Fibroblast of skin of scalp (primary cell): ENCODE data around the gene OR2A42. TPM values are rescaled to one million over a fixed set of nuclear protein-coding genes. Genes with fewer than 3 reads are reported as not detected.
"Not testable (repeated sequence)": the region's sequence is repeated elsewhere in the genome, so short reads cannot be mapped to it uniquely, and the experiment has no call there.

ENCODE experiments used
- DNase-seq: peaks from one replicate; pipeline ENCODE4 v3.0.0-alpha.2; 2013
- polyA plus RNA-seq, 2 experiments: library from polyadenylated mRNA; unstranded; fragments of 120-200 nt; gene quantifications; one replicate each; pipeline ENCODE4 v1.2.1, GENCODE V29; 2013; ENCODE audit not compliant: insufficient read length in 2 of 2

OR2A42 gene
- 0.12 TPM for polyA plus RNA-seq (2013, experiment 1 of 2; ENCODE audit: insufficient read length)
- 0.20 TPM for polyA plus RNA-seq (2013, experiment 2 of 2; ENCODE audit: insufficient read length)

GRCh38 chr7:144239365-144239764 is at the start of gene OR2A42:
TSS of gene OR2A42 (minus strand) at chr7:144239605. CDS start at chr7:144232843, 6,762 bp downstream.
- not testable (repeated sequence) for DNase-seq

GRCh38 chr7:144287171-144287784 is 47.9 kb upstream of the OR2A42 start:
- not testable (repeated sequence) for DNase-seq

GRCh38 chr7:144283716-144284115 is 44.3 kb upstream of the OR2A42 start:
- not testable (repeated sequence) for DNase-seq

GRCh38 chr7:144282490-144282889 is 43.1 kb upstream of the OR2A42 start:
- not testable (repeated sequence) for DNase-seq

- not testable (repeated sequence) for DNase-seq
Measured at GRCh38 chr7:144281981-144282380, 42.6 kb upstream of the OR2A42 start.

- not testable (repeated sequence) for DNase-seq
Measured at GRCh38 chr7:144280010-144280409, 40.6 kb upstream of the OR2A42 start.

GRCh38 chr7:144275281-144275680 is 35.9 kb upstream of the OR2A42 start:
- DNase-seq = not testable (repeated sequence)

GRCh38 chr7:144269188-144269587 is 29.8 kb upstream of the OR2A42 start, which contains the start of gene CTAGE8:
TSS of gene CTAGE8 (minus strand) at chr7:144269288. CDS start at chr7:144269250, 38 bp downstream.
- DNase-seq = not testable (repeated sequence)

- DNase-seq = not testable (repeated sequence)
Measured at GRCh38 chr7:144264692-144265091, 25.3 kb upstream of the OR2A42 start, which contains the start of gene OR2A7. TSS of gene OR2A7 (minus strand) at chr7:144264792. CDS start at chr7:144259628, 5,164 bp downstream.

- DNase-seq = not testable (repeated sequence)
Measured at GRCh38 chr7:144262128-144262527, 22.7 kb upstream of the OR2A42 start.

- not testable (repeated sequence) for DNase-seq
Measured at GRCh38 chr7:144259067-144259466, 19.7 kb upstream of the OR2A42 start.

GRCh38 chr7:144256112-144256511 is 16.7 kb upstream of the OR2A42 start:
- no peak for DNase-seq

- DNase-seq = no peak
Measured at GRCh38 chr7:144255471-144255897, 16.1 kb upstream of the OR2A42 start.

- not testable (repeated sequence) for DNase-seq
Measured at GRCh38 chr7:144252307-144252706, 12.9 kb upstream of the OR2A42 start.

- DNase-seq = not testable (repeated sequence)
Measured at GRCh38 chr7:144247674-144248330, 8.4 kb upstream of the OR2A42 start.

GRCh38 chr7:144246967-144247366 is 7.6 kb upstream of the OR2A42 start:
- DNase-seq = not testable (repeated sequence)

GRCh38 chr7:144245372-144245771 is 6.0 kb upstream of the OR2A42 start:
- DNase-seq = not testable (repeated sequence)

GRCh38 chr7:144238530-144239082 is 799 bp downstream of the OR2A42 start:
- not testable (repeated sequence) for DNase-seq

- DNase-seq = not testable (repeated sequence)
Measured at GRCh38 chr7:144233039-144233438, 6.4 kb downstream of the OR2A42 start.

- DNase-seq = not testable (repeated sequence)
Measured at GRCh38 chr7:144231027-144231426, 8.4 kb downstream of the OR2A42 start.

GRCh38 chr7:144228810-144229209 is 10.6 kb downstream of the OR2A42 start:
- DNase-seq = not testable (repeated sequence)

GRCh38 chr7:144226866-144227265 is 12.5 kb downstream of the OR2A42 start:
- not testable (repeated sequence) for DNase-seq

- not testable (repeated sequence) for DNase-seq
Measured at GRCh38 chr7:144223675-144224074, 15.7 kb downstream of the OR2A42 start.
